Neuron (in vitro differentiated cells): ENCODE measurements around the gene SCGB1C1.

Experiments used
- H2AFZ ChIP-seq: one replicate; pipeline ENCODE4 v1.6.1; 2013; ENCODE audit warnings: low read depth, mild to moderate bottlenecking, inconsistent platforms, low read length, moderate library complexity
- H3K27me3 ChIP-seq: one replicate; pipeline ENCODE4 v1.6.1; 2013; ENCODE audit warnings: low read length; ENCODE audit not compliant: insufficient read depth
- H3K36me3 ChIP-seq: one replicate; pipeline ENCODE4 v1.6.1; 2013; ENCODE audit warnings: low read length; ENCODE audit not compliant: insufficient read depth
- H3K4me1 ChIP-seq: one replicate; pipeline ENCODE4 v1.6.1; 2013; ENCODE audit warnings: low read length; ENCODE audit not compliant: insufficient read depth
- H3K4me3 ChIP-seq: 2 replicates; pipeline ENCODE4 v1.5.1; 2013; ENCODE audit warnings: mild to moderate bottlenecking, low read length, moderate library complexity
- H3K9me3 ChIP-seq: one replicate; pipeline ENCODE4 v1.6.1; 2013; ENCODE audit warnings: low read length

Gene SCGB1C1

GRCh38 chr11:200224-201003 lies 7.5 kb downstream of the SCGB1C1 start:
- H3K4me1 ChIP-seq, result no peaks in the 10 kb centered on the region
- H3K27me3 ChIP-seq, result no peaks in the 10 kb centered on the region
- H3K4me3 ChIP-seq, result no peak overlapping the region
- H3K9me3 ChIP-seq, result no peaks in the 10 kb centered on the region
- peaks cover 20% of the 10 kb centered on the region for H3K36me3 ChIP-seq
- H2AFZ ChIP-seq, result no peak overlapping the region

- H3K36me3 ChIP-seq, result peaks cover 24% of the 10 kb centered on the region
Observed at GRCh38 chr11:201966-202365, 9.1 kb downstream of the SCGB1C1 start.

GRCh38 chr11:202490-202889 lies 9.6 kb downstream of the SCGB1C1 start:
- Histone ChIP-seq H3K9me3 (no peaks in the 10 kb centered on the region), H3K36me3 (peaks cover 24% of the 10 kb centered on the region), H3K4me3 (no peak overlapping the region), H3K4me1 (peaks cover 10% of the 10 kb centered on the region), H3K27me3 (no peaks in the 10 kb centered on the region), H2AFZ (no peak overlapping the region)

More at GRCh38 chr11:201966-202365, 9.1 kb downstream of the SCGB1C1 start:
- H3K27me3 ChIP-seq, result no peaks in the 10 kb centered on the region
- H2AFZ ChIP-seq, result no peak overlapping the region
- H3K4me3 ChIP-seq, result no peak overlapping the region
- no peaks in the 10 kb centered on the region for H3K9me3 ChIP-seq
- H3K4me1 ChIP-seq, result peaks cover 10% of the 10 kb centered on the region

- Histone ChIP-seq H3K36me3 (peaks cover 24% of the 10 kb centered on the region), H3K9me3 (no peaks in the 10 kb centered on the region), H2AFZ (no peak overlapping the region), H3K4me3 (no peak overlapping the region), H3K4me1 (peaks cover 13% of the 10 kb centered on the region), H3K27me3 (no peaks in the 10 kb centered on the region)
Observed at GRCh38 chr11:203056-203944, 10.4 kb downstream of the SCGB1C1 start.

GRCh38 chr11:203945-204586 lies 11.2 kb downstream of the SCGB1C1 start:
- H3K4me3 ChIP-seq, result no peak overlapping the region
- H3K27me3 ChIP-seq, result no peaks in the 10 kb centered on the region
- peaks cover 15% of the 10 kb centered on the region for H3K4me1 ChIP-seq
- no peaks in the 10 kb centered on the region for H3K9me3 ChIP-seq
- H2AFZ ChIP-seq, result no peak overlapping the region
- peaks cover 24% of the 10 kb centered on the region for H3K36me3 ChIP-seq

- Histone ChIP-seq H3K9me3 (no peaks in the 10 kb centered on the region), H2AFZ (no peak overlapping the region), H3K36me3 (peaks cover 27% of the 10 kb centered on the region), H3K27me3 (no peaks in the 10 kb centered on the region), H3K4me1 (peaks cover 20% of the 10 kb centered on the region), H3K4me3 (no peak overlapping the region)
Observed at GRCh38 chr11:204587-205109, 11.8 kb downstream of the SCGB1C1 start.

- no peak overlapping the region for H2AFZ ChIP-seq
- peaks cover 35% of the 10 kb centered on the region for H3K36me3 ChIP-seq
- H3K9me3 ChIP-seq, result no peaks in the 10 kb centered on the region
- H3K4me3 ChIP-seq, result peak overlapping the region; percentile 60
- no peaks in the 10 kb centered on the region for H3K27me3 ChIP-seq
- H3K4me1 ChIP-seq, result peaks cover 28% of the 10 kb centered on the region
Observed at GRCh38 chr11:205221-206001, 12.5 kb downstream of the SCGB1C1 start.

- no peaks in the 10 kb centered on the region for H3K27me3 ChIP-seq
Observed at GRCh38 chr11:206002-206384, 13.1 kb downstream of the SCGB1C1 start.

GRCh38 chr11:206526-207207 lies 13.8 kb downstream of the SCGB1C1 start:
- no peaks in the 10 kb centered on the region for H3K9me3 ChIP-seq
- H3K4me3 ChIP-seq, result peak overlapping the region; percentile 60
- H3K36me3 ChIP-seq, result peaks cover 44% of the 10 kb centered on the region
- no peaks in the 10 kb centered on the region for H3K27me3 ChIP-seq
- H2AFZ ChIP-seq, result no peak overlapping the region
- H3K4me1 ChIP-seq, result peaks cover 28% of the 10 kb centered on the region

More at GRCh38 chr11:206002-206384, 13.1 kb downstream of the SCGB1C1 start:
- Histone ChIP-seq H3K4me3 (peak overlapping the region; percentile 60), H2AFZ (no peak overlapping the region), H3K4me1 (peaks cover 28% of the 10 kb centered on the region), H3K9me3 (no peaks in the 10 kb centered on the region), H3K36me3 (peaks cover 41% of the 10 kb centered on the region)

GRCh38 chr11:207208-207862 lies 14.5 kb downstream of the SCGB1C1 start, which contains the start of the genes BET1L and RIC8A:
TSS of gene BET1L (minus strand) at chr11:207399. CDS start at chr11:207321, 78 bp downstream.
TSS of gene RIC8A (plus strand) at chr11:207708. CDS start at chr11:208855, 1,147 bp downstream.
- no peaks in the 10 kb centered on the region for H3K9me3 ChIP-seq
- H2AFZ ChIP-seq, result no peak within 1 kb of the TSS
- peaks cover 28% of the 10 kb centered on the region for H3K4me1 ChIP-seq
- H3K4me3 ChIP-seq, result peak within 1 kb of the TSS; percentile 60
- H3K27me3 ChIP-seq, result no peaks in the 10 kb centered on the region
- H3K36me3 ChIP-seq, result peaks cover 50% of the 10 kb centered on the region

GRCh38 chr11:207863-208180 lies 14.9 kb downstream of the SCGB1C1 start:
- Histone ChIP-seq H3K27me3 (no peaks in the 10 kb centered on the region), H3K4me1 (peaks cover 28% of the 10 kb centered on the region), H3K4me3 (peak overlapping the region; percentile 60), H2AFZ (no peak overlapping the region), H3K36me3 (peaks cover 55% of the 10 kb centered on the region), H3K9me3 (no peaks in the 10 kb centered on the region)
